ENCODE data around the gene NLGN3.

DNA sequence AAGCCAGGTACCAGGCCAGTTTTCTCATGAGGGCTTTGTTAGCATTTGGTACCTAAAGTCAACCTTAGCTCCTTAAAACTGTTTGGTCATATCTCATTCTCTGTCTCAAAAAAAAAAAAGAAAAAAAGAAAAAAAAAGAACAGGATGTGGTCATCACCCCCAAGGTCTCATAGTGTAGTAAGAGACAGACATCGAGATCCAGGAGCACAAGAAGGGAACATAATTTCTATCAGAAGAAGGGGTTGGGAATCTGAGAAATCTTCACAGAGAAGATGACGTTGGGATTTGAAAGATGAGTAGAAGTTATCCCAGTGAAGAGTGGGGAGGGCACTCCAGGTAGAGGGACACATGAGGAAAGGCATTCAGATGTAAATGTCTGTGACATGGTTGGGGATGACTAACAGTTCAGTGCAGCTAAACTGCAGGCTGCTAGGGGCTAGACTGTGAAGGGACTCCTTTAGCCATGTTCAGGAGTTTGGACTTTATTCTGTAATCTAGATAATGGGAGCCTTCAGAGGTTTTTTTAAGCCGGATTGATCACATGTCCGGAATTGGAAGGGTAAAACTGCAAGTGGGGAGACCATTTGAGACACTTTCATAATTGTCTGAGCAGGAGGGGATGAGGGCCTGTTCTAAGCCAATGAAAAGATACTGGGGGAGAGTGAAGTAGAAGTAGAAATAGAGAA, 51.5 kb downstream of the NLGN3 start:
- TF ChIP-seq, protein P1, sequence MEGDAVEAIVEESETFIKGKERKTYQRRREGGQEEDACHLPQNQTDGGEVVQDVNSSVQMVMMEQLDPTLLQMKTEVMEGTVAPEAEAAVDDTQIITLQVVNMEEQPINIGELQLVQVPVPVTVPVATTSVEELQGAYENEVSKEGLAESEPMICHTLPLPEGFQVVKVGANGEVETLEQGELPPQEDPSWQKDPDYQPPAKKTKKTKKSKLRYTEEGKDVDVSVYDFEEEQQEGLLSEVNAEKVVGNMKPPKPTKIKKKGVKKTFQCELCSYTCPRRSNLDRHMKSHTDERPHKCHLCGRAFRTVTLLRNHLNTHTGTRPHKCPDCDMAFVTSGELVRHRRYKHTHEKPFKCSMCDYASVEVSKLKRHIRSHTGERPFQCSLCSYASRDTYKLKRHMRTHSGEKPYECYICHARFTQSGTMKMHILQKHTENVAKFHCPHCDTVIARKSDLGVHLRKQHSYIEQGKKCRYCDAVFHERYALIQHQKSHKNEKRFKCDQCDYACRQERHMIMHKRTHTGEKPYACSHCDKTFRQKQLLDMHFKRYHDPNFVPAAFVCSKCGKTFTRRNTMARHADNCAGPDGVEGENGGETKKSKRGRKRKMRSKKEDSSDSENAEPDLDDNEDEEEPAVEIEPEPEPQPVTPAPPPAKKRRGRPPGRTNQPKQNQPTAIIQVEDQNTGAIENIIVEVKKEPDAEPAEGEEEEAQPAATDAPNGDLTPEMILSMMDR (IDR thresholded peaks at IDR 0.05) = no peak
- no peak for TF ChIP-seq POLR2A (IDR thresholded peaks at IDR 0.05)
